Measurements from ENCODE around the gene PIKFYVE. TPM values are rescaled to one million over a fixed set of nuclear protein-coding genes. Genes with fewer than 3 reads are reported as not detected.

PIKFYVE gene
- total RNA-seq, 1 experiment from 2014 or later = 34.8 TPM

DNA sequence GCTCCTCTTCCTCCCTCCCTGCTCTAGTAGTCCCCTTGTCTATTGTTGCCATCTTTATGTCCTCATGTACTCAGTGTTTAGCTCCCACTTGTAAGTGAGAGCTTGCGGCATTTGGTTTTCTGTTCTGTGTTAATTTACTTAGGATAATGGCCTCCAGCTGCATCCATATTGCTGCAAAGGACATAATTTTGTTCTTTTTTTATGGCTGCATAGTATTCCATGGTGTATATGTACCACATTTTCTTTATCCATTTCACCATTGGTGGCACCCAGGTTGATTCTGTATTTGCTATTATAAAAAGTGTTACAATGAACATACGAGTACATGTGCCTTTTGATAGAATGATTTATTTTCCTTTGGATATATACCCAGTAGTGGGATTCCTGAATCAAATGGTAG, 12.5 kb downstream of the PIKFYVE start:
- peaks cover 50% of the 10 kb centered on the region for H3K36me3 ChIP-seq (ENCODE audit: control insufficient read depth, insufficient read depth, low read length)
- CTCF ChIA-PET = no interaction called here
- intact Hi-C loops (cut with micrococcal nuclease; ENCODE audit: unreplicated experiment) = no loop called here

DNA sequence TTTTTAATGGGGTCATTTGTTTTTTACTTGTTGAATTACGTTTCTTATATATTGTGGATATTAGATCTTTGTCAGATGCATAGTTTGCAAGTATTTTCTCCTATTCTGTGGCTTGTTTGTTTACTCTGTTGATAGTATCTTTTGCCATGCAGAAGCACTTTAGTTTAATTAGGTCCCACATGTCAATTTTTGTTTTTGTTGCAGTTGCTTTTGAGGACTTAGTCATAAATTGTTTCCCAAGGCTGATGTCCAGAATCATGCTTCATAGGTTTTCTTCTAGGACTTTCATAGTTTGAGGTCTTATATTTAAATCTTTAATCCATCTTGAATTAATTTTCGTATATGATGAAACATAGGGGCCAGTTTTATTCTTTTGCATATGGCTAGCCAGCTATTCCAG, 13.2 kb downstream of the PIKFYVE start:
- no peaks in the 10 kb centered on the region for H3K9me3 ChIP-seq (ENCODE audit: control insufficient read depth, insufficient read depth, low read depth, low read length)
- no peaks in the 10 kb centered on the region for H3K27me3 ChIP-seq (ENCODE audit: control insufficient read depth, insufficient read depth, low read length)
- ChIA-PET POLR2A (no interaction called here), CTCF (no interaction called here)
- H3K4me3 ChIP-seq (ENCODE audit: low read depth in 2 of 2, low read length in 2 of 2) = no peak overlapping the region
- H3K36me3 ChIP-seq (ENCODE audit: control insufficient read depth, insufficient read depth, low read length) = peaks cover 45% of the 10 kb centered on the region
- TF ChIP-seq POLR2AphosphoS5 (IDR thresholded peaks at IDR 0.05; ENCODE audit: low read depth, low read length) = no peak
- TF ChIP-seq, protein P1, sequence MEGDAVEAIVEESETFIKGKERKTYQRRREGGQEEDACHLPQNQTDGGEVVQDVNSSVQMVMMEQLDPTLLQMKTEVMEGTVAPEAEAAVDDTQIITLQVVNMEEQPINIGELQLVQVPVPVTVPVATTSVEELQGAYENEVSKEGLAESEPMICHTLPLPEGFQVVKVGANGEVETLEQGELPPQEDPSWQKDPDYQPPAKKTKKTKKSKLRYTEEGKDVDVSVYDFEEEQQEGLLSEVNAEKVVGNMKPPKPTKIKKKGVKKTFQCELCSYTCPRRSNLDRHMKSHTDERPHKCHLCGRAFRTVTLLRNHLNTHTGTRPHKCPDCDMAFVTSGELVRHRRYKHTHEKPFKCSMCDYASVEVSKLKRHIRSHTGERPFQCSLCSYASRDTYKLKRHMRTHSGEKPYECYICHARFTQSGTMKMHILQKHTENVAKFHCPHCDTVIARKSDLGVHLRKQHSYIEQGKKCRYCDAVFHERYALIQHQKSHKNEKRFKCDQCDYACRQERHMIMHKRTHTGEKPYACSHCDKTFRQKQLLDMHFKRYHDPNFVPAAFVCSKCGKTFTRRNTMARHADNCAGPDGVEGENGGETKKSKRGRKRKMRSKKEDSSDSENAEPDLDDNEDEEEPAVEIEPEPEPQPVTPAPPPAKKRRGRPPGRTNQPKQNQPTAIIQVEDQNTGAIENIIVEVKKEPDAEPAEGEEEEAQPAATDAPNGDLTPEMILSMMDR (IDR thresholded peaks at IDR 0.05) = no peak
- TF ChIP-seq, protein P2, sequence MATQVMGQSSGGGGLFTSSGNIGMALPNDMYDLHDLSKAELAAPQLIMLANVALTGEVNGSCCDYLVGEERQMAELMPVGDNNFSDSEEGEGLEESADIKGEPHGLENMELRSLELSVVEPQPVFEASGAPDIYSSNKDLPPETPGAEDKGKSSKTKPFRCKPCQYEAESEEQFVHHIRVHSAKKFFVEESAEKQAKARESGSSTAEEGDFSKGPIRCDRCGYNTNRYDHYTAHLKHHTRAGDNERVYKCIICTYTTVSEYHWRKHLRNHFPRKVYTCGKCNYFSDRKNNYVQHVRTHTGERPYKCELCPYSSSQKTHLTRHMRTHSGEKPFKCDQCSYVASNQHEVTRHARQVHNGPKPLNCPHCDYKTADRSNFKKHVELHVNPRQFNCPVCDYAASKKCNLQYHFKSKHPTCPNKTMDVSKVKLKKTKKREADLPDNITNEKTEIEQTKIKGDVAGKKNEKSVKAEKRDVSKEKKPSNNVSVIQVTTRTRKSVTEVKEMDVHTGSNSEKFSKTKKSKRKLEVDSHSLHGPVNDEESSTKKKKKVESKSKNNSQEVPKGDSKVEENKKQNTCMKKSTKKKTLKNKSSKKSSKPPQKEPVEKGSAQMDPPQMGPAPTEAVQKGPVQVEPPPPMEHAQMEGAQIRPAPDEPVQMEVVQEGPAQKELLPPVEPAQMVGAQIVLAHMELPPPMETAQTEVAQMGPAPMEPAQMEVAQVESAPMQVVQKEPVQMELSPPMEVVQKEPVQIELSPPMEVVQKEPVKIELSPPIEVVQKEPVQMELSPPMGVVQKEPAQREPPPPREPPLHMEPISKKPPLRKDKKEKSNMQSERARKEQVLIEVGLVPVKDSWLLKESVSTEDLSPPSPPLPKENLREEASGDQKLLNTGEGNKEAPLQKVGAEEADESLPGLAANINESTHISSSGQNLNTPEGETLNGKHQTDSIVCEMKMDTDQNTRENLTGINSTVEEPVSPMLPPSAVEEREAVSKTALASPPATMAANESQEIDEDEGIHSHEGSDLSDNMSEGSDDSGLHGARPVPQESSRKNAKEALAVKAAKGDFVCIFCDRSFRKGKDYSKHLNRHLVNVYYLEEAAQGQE (IDR thresholded peaks at IDR 0.05; ENCODE audit: insufficient read depth in 1 of 2, low read depth in 2 of 2, low read length in 1 of 2) = no peak
- in situ Hi-C loops (cut with HindIII; ENCODE audit: low pct_unique_long_range_greater_than_20kb, low sequenced_read_pairs) = no loop called here
- no TSS peak for BruUV-seq (replicated peaks)
- no peaks in the 10 kb centered on the region for H3K4me1 ChIP-seq (ENCODE audit: control insufficient read depth, insufficient read depth, low read length)
- intact Hi-C loops (cut with micrococcal nuclease; ENCODE audit: unreplicated experiment) = no loop called here
- ATAC-seq (no peak), DNase-seq (ENCODE audit: low read depth, low spot score) (no peak)
- H3K27ac ChIP-seq (ENCODE audit: low read length) = no peak overlapping the region

More for the DNA sequence above, 12.5 kb downstream of the PIKFYVE start:
- H3K27me3 ChIP-seq (ENCODE audit: control insufficient read depth, insufficient read depth, low read length) = no peaks in the 10 kb centered on the region
- no peak for ATAC-seq
- no TSS peak for BruUV-seq (replicated peaks)
- no peak overlapping the region for H3K4me3 ChIP-seq (ENCODE audit: low read depth in 2 of 2, low read length in 2 of 2)
- DNase-seq (ENCODE audit: low read depth, low spot score) = no peak
- in situ Hi-C loops (cut with HindIII; ENCODE audit: low pct_unique_long_range_greater_than_20kb, low sequenced_read_pairs) = no loop called here
- TF ChIP-seq TCF7L2 (IDR thresholded peaks at IDR 0.05; ENCODE audit: low read depth, low read length) (no peak), POLR2AphosphoS5 (IDR thresholded peaks at IDR 0.05; ENCODE audit: low read depth, low read length) (no peak), SIN3A (IDR thresholded peaks at IDR 0.05; ENCODE audit: borderline replicate concordance, insufficient read depth, low read depth, low read length) (no peak)
- H3K4me1 ChIP-seq (ENCODE audit: control insufficient read depth, insufficient read depth, low read length) = no peaks in the 10 kb centered on the region
- H3K27ac ChIP-seq (ENCODE audit: low read length) = no peak overlapping the region
- POLR2A ChIA-PET = no interaction called here
- no peaks in the 10 kb centered on the region for H3K9me3 ChIP-seq (ENCODE audit: control insufficient read depth, insufficient read depth, low read depth, low read length)

DNA sequence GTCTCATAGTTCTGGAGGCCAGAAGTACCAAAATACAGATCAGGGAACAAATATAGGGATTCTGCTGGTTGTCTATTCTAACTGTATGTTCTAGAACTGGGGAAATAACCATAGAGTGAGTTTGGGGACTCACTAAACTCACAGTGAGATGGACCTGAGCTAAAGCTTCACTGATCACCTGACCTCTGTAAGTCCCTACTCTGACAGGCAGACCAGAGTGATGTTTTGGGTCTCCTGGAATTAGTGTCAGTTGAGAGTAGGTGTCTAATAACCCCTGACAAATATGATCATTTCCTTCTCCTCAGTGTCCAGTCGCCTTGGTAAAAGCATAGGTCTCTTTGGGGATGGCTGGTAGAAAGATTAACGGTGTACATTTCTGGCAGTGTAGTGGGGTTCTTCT, 14.2 kb downstream of the PIKFYVE start:
- Histone ChIP-seq H3K4me3 (ENCODE audit: low read depth in 2 of 2, low read length in 2 of 2) (no peak overlapping the region), H3K27me3 (ENCODE audit: control insufficient read depth, insufficient read depth, low read length) (no peaks in the 10 kb centered on the region), H3K36me3 (ENCODE audit: control insufficient read depth, insufficient read depth, low read length) (peaks cover 45% of the 10 kb centered on the region), H3K9me3 (ENCODE audit: control insufficient read depth, insufficient read depth, low read depth, low read length) (no peaks in the 10 kb centered on the region), H3K27ac (ENCODE audit: low read length) (no peak overlapping the region), H3K4me1 (ENCODE audit: control insufficient read depth, insufficient read depth, low read length) (no peaks in the 10 kb centered on the region)
- CTCF ChIA-PET = no interaction called here
- no TSS peak for BruUV-seq (replicated peaks)
- TF ChIP-seq SIN3A (IDR thresholded peaks at IDR 0.05; ENCODE audit: borderline replicate concordance, insufficient read depth, low read depth, low read length) (no peak), POLR2AphosphoS5 (IDR thresholded peaks at IDR 0.05; ENCODE audit: low read depth, low read length) (no peak), TCF7L2 (IDR thresholded peaks at IDR 0.05; ENCODE audit: low read depth, low read length) (no peak)
- TF ChIP-seq, protein P2 (IDR thresholded peaks at IDR 0.05; ENCODE audit: insufficient read depth in 1 of 2, low read depth in 2 of 2, low read length in 1 of 2) = no peak
- TF ChIP-seq, protein P1 (IDR thresholded peaks at IDR 0.05) = no peak
- intact Hi-C loops (cut with micrococcal nuclease; ENCODE audit: unreplicated experiment) (no loop called here), in situ Hi-C loops (cut with HindIII; ENCODE audit: low pct_unique_long_range_greater_than_20kb, low sequenced_read_pairs) (no loop called here)
- no peak for ATAC-seq
- POLR2A ChIA-PET = interaction anchor here (0.7 kb wide), 1 partner anchor 168 kb away, joined by 3 read pairs; no protein-coding TSS in a partner anchor
- DNase-seq (ENCODE audit: low read depth, low spot score) = no peak
